ENCODE results near the gene GRXCR2. TPM values are rescaled to one million over a fixed set of nuclear protein-coding genes. Genes with fewer than 3 reads are reported as not detected.

Gene GRXCR2
- polyA plus RNA-seq, 3 donors = not detected

DNA sequence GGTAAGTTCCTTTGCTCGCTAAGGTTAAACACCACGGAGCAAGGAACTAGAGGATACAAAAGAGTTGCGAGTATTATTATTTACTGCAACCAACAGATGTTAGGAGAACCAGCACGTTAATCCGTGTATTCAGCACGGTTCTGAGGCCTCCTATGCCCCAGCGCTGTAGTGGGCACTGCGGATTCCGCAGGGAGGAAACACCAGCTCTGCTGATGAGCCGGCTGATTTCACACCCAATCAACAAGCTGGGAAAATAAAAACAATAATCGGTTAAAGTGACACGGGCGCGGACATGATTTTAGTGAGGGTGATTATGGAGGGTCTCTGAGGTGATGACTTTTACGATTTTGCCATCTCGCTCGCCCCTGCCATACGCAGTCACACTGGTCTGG lies 37.0 kb downstream of the GRXCR2 start:
- no peak for DNase-seq

DNA sequence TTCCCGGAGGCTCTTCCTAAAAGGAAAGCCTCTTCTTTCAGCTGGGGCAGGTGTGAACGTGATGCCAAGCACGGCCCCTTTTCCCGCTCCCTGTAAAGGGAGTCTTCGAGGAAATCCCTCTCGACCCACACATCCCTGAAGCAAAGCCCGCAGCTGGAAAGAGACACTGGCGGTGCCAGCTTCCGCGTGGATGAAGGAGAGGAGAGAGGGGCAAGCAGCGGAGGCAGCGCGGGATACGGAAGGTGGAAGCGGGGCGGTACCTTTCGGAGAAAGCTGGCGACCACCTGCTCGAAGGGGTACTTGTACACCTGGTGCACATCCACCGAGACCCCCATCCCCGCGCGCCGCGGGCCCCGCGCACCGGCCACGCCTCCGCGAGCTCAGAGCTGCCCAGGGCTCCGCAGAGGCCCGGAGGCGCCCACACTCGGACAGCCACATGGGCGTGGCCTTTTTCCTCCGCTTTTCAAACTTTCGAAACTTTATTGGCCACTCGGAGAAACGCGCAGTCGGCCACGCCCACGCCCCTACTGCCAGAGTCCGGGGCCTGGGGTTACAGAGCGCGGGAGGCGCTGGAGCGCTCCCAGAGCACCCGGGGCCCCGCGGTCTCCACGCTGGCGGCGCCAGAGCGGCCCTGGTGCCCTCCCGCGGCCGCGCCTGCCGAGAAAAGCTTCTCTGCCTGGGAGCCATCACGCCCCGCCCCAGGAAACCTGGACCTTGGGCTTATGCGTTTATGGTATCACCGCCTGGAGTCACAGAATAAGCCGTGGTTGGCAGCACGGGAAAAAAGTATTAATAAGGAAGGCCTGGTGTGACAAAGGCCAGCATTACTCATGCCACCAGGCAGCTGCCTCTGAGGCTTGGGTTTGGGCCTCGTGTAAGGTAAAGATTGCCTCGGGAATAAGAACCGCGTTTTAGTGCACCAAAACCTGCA lies 37.6 kb downstream of the GRXCR2 start, which contains the start of gene PRELID2:
Gene PRELID2 (minus strand): TSS at position 426 of the 931 bp plus-strand sequence. CDS start 91 bp downstream, at position 335.
- DNase-seq = peak; percentile 93

DNA sequence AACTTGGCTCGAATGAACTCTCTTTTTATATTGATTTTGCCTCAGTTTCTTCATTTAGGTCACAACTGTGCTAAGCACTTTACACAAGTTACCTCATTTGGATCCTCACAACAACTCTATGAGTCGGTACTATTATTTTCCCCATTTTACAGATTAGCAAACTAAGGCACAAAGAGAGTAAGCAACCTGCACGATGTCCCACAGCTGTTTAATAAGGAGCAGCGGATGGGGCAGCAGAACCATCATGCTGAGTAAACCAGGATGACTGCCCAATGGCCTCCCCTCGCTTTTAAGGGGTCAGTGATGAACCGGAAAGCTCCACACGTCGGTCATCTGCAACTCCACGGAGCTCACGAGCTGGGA lies 38.3 kb downstream of the GRXCR2 start:
- DNase-seq = no peak

GRCh38 chr5:145833631-145834200 lies 39.1 kb downstream of the GRXCR2 start:
- DNase-seq = no peak

DNA sequence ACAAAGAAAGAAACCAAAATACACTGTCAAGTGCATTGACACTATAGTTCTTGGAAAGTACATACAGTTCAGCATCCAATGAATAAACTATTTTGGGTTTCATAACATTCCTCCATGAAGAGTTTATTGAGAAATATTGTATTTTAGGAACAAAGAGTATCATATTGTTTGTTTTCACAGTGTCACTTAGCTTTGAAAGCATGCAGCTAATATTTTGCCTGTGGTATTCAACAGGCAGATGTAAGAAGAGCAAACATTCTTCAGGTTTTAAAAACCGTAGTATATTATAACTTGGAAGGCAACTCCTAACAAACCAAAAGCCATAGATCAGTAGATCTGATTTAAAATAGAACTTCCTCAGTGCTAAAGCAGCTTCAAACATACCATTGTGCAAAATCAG lies 42.2 kb downstream of the GRXCR2 start:
- no peak for DNase-seq

DNA sequence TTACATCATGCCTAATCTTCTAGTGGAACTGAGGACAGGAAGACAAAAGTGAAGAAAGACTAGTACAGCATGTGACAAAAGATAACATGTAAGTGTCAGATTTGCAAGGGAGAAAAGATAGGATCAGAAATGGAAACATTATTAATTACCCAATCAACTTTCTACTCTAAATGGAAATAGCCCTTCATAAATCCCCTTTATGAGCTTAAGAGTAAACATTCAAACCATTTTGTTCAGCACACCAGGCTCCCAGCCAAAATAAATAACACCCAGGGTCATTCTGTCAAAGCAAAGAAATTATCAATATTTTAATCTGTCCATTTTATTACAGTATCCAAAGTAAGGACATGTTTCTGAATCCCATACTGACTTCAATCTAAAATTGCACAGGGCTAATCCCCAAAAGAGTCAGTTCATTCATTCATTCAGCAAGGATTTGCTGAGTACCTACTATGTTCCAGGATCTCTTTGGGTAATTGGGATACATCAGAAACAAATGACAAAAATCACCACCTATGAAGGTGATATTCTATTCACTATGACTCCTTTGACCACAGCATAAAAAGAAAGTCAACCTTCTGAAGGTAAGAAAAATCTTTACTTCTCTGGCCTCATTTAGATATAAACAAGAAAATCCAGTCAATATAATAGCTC lies 43.0 kb downstream of the GRXCR2 start:
- DNase-seq = no peak

DNA sequence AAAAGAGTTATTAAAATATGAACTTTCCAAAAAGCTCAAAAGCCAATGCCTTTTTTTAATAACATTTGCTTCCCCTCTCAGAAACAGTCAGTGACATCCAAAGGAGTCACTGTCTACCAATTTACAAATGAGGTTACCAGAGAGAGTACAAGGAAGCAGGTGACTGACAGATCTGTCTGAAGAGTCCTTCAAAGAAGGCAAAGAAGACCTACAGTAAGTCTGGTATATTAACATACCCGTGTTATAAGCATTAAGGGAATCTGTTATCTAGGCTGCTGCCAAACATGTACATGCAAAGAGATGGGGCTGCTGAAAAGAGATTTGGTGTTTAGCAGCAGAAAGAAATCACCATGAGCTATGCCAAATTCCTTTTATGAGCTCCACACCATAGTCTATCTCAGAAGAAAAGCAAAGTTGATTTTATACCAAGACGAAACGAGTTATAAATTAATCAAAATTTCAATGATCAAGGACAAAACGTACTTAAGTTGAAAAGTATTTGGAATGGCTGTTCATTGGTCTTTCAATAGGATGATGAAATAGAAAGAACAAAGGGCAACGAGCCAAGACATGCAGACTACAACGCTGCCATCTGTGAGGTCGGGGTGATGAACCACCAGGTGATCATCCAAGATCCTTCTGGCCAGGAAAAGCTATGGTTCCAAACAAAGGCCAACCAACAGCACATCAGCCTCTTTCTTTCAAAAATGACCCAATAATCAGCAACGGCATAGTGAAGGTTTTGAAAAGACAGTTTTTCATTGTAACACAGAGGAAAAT lies 45.7 kb downstream of the GRXCR2 start:
- no peak for DNase-seq

- DNase-seq = peak; percentile 51
These were observed 47.0 kb downstream of the GRXCR2 start for GRCh38 chr5:145825751-145826180.

DNA sequence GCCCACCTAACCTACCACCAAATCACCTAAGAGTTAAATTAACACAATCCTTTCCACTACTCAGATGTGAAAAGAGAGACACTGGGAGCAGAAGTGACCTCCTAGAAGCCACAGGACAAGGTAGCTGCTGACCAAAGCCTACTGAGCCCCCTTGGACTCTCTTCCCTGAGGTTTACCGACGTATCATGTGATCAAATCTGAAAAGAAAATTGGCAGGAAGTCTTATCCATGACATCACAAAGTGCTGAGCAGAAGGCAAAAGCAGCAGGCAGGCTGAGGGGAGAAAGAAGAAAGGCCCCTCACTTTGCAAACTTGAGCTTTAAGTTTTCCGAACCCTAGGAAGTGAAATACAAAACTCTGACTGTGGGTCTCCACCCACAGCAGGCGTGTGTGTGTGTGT lies 48.8 kb downstream of the GRXCR2 start:
- DNase-seq = no peak

DNA sequence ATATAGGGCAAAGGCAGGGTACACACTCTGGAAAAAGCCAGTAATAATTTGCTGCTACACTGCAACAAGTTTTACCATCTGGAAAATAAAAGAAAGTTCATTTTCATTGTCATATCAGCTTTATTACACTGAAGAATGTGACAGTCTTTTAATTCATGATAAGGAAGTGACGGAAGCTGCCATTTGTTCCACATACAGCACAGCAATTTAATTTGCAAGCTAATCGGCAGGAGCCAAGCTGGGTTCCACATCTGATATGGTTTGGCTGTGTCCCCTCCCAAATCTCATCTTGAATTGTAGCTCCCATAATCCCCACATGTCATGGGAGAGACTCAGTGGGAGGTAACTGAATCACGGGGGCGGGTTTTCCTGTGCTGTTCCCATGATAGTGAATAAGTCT lies 54.2 kb downstream of the GRXCR2 start:
- no peak for DNase-seq

GRCh38 chr5:145812877-145813276 lies 59.9 kb downstream of the GRXCR2 start:
- DNase-seq = no peak

DNA sequence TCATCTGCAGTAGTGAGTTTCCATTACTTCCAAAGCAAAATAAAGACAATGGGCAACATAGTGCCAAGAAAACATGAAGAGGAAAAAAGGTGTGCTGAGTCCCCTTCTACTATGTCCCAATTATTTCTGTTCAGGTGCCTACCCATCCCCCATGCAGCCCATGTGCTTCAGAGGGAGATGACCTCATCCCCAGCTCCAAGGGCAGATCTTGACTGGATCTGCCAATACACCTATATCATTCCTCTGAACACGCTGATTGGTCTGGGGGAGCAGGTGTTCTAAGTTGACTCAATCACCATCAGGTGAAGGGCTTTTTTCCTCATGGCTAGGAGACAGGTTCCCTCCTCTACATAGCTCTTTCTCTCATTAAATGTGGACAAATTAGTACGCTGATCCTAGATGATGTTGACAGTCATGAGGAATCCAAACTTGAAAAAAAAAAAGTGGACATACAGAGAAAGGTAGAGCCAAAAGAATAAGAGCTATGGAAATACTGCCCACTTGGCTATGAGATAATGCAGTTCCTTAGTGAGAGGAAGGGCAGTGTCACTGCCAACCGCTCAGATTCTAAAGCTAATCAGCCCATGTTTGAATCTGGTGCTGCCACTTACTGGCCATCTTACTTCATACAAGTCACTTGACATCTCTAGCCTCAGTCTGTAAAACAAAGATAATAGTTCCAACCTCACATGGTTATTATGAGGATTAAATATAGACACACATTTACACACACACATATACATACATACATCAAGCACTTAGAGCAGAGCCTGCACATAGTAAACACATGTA lies 60.8 kb downstream of the GRXCR2 start:
- no peak for DNase-seq

Other genes with a start within 250 kb of the GRXCR2 start
- gene PRELID2, start 37.7 kb downstream of the GRXCR2 start, polyA plus RNA-seq (ENCODE audit: insufficient read length in 3 of 3) = 1 to 10 TPM; 6.7 to 7.8 (median 7.4) TPM
- 1 to 10 TPM; 4.8 to 9.1 (median 7.7) TPM for gene SH3RF2, start 63.6 kb upstream of the GRXCR2 start, polyA plus RNA-seq (ENCODE audit: insufficient read length in 3 of 3)
- 1 to 10 TPM in 2 of 3 donors, under 1 TPM in 1; 0.75 to 3.0 (median 2.6) TPM for gene PLAC8L1, start 232.6 kb upstream of the GRXCR2 start, polyA plus RNA-seq (ENCODE audit: insufficient read length in 3 of 3)

All from renal pelvis (tissue), 4 donors.